ENCODE data around the gene ABHD6. TPM values are rescaled to one million over a fixed set of nuclear protein-coding genes. Genes with fewer than 3 reads are reported as not detected.
"Not testable (repeated sequence)": the region's sequence is repeated elsewhere in the genome, so short reads cannot be mapped to it uniquely, and the experiment has no call there.

The ABHD6 gene
- total RNA-seq, 1 donor from 2014 or later: 9.2 TPM

GRCh38 chr3:58200121-58200709 is 37.4 kb upstream of the ABHD6 start:
- Mint-ChIP-seq H3K27ac (no peak overlapping the region), H3K4me1 (ENCODE audit: low read depth) (peaks cover 6% of the 10 kb centered on the region), H3K27me3 (ENCODE audit: insufficient read depth) (peaks cover 13% of the 10 kb centered on the region), H3K4me3 (no peak overlapping the region), H3K9me3 (no peaks in the 10 kb centered on the region), H3K36me3 (ENCODE audit: low read depth) (no peaks in the 10 kb centered on the region)
- intact Hi-C loops (cut with micrococcal nuclease): no loop called here
- no peak for DNase-seq (ENCODE audit: low spot score)

GRCh38 chr3:58200846-58201355 is 36.7 kb upstream of the ABHD6 start:
- DNase-seq (ENCODE audit: low spot score): no peak

GRCh38 chr3:58201451-58201850 is 36.1 kb upstream of the ABHD6 start:
- H3K36me3 Mint-ChIP-seq (ENCODE audit: low read depth); intact Hi-C loops (cut with micrococcal nuclease); H3K27ac Mint-ChIP-seq; DNase-seq (ENCODE audit: low spot score); H3K4me3 Mint-ChIP-seq; H3K9me3 Mint-ChIP-seq: not testable (repeated sequence)
- Mint-ChIP-seq H3K27me3 (ENCODE audit: insufficient read depth) (peaks cover 13% of the 10 kb centered on the region), H3K4me1 (ENCODE audit: low read depth) (peaks cover 14% of the 10 kb centered on the region)

More at GRCh38 chr3:58200846-58201355, 36.7 kb upstream of the ABHD6 start:
- H3K9me3 Mint-ChIP-seq: no peaks in the 10 kb centered on the region
- H3K4me1 Mint-ChIP-seq (ENCODE audit: low read depth): peaks cover 9% of the 10 kb centered on the region
- peaks cover 13% of the 10 kb centered on the region for H3K27me3 Mint-ChIP-seq (ENCODE audit: insufficient read depth)
- no peaks in the 10 kb centered on the region for H3K36me3 Mint-ChIP-seq (ENCODE audit: low read depth)
- intact Hi-C loops (cut with micrococcal nuclease): no loop called here
- no peak overlapping the region for H3K27ac Mint-ChIP-seq
- no peak overlapping the region for H3K4me3 Mint-ChIP-seq

- DNase-seq (ENCODE audit: low spot score): no peak
- no peak overlapping the region for H3K4me3 Mint-ChIP-seq
- peaks cover 16% of the 10 kb centered on the region for H3K27me3 Mint-ChIP-seq (ENCODE audit: insufficient read depth)
- H3K4me1 Mint-ChIP-seq (ENCODE audit: low read depth): peaks cover 20% of the 10 kb centered on the region
- H3K36me3 Mint-ChIP-seq (ENCODE audit: low read depth): no peaks in the 10 kb centered on the region
- H3K9me3 Mint-ChIP-seq: no peaks in the 10 kb centered on the region
- no peak overlapping the region for H3K27ac Mint-ChIP-seq
- intact Hi-C loops (cut with micrococcal nuclease): no loop called here
These were observed 34.7 kb upstream of the ABHD6 start for GRCh38 chr3:58202917-58203360.

GRCh38 chr3:58203541-58203940 is 34.1 kb upstream of the ABHD6 start:
- Mint-ChIP-seq H3K27me3 (ENCODE audit: insufficient read depth) (peaks cover 16% of the 10 kb centered on the region), H3K36me3 (ENCODE audit: low read depth) (no peaks in the 10 kb centered on the region), H3K27ac (no peak overlapping the region), H3K4me1 (ENCODE audit: low read depth) (peaks cover 20% of the 10 kb centered on the region), H3K9me3 (no peaks in the 10 kb centered on the region), H3K4me3 (no peak overlapping the region)
- intact Hi-C loops (cut with micrococcal nuclease): no loop called here
- no peak for DNase-seq (ENCODE audit: low spot score)

- H3K27me3 Mint-ChIP-seq (ENCODE audit: insufficient read depth): peaks cover 16% of the 10 kb centered on the region
- no peak overlapping the region for H3K27ac Mint-ChIP-seq
- no peaks in the 10 kb centered on the region for H3K36me3 Mint-ChIP-seq (ENCODE audit: low read depth)
- H3K4me3 Mint-ChIP-seq: no peak overlapping the region
- H3K9me3 Mint-ChIP-seq: no peaks in the 10 kb centered on the region
- DNase-seq (ENCODE audit: low spot score): no peak
- H3K4me1 Mint-ChIP-seq (ENCODE audit: low read depth): peaks cover 20% of the 10 kb centered on the region
- intact Hi-C loops (cut with micrococcal nuclease): no loop called here
These were observed 32.9 kb upstream of the ABHD6 start for GRCh38 chr3:58204720-58205119.

- Mint-ChIP-seq H3K9me3 (no peaks in the 10 kb centered on the region), H3K27ac (peak overlapping the region; percentile 32), H3K36me3 (ENCODE audit: low read depth) (no peaks in the 10 kb centered on the region), H3K27me3 (ENCODE audit: insufficient read depth) (peaks cover 13% of the 10 kb centered on the region), H3K4me3 (no peak overlapping the region), H3K4me1 (ENCODE audit: low read depth) (peaks cover 20% of the 10 kb centered on the region)
- no peak for DNase-seq (ENCODE audit: low spot score)
- intact Hi-C loops (cut with micrococcal nuclease): loop anchor here (1.0 kb wide), 1 partner anchor 8 kb away; no protein-coding TSS in a partner anchor
These were observed 31.6 kb upstream of the ABHD6 start for GRCh38 chr3:58205981-58206380.

GRCh38 chr3:58206406-58207011 is 31.1 kb upstream of the ABHD6 start:
- intact Hi-C loops (cut with micrococcal nuclease): loop anchor here (1.0 kb wide), 1 partner anchor 8 kb away; no protein-coding TSS in a partner anchor
- peaks cover 20% of the 10 kb centered on the region for H3K4me1 Mint-ChIP-seq (ENCODE audit: low read depth)
- peak overlapping the region; percentile 20 for H3K27ac Mint-ChIP-seq
- H3K9me3 Mint-ChIP-seq: no peaks in the 10 kb centered on the region
- peaks cover 11% of the 10 kb centered on the region for H3K27me3 Mint-ChIP-seq (ENCODE audit: insufficient read depth)
- no peak overlapping the region for H3K4me3 Mint-ChIP-seq
- DNase-seq (ENCODE audit: low spot score): no peak
- no peaks in the 10 kb centered on the region for H3K36me3 Mint-ChIP-seq (ENCODE audit: low read depth)

GRCh38 chr3:58207954-58208353 is 29.6 kb upstream of the ABHD6 start:
- Mint-ChIP-seq H3K9me3 (no peaks in the 10 kb centered on the region), H3K27me3 (ENCODE audit: insufficient read depth) (peaks cover 12% of the 10 kb centered on the region), H3K27ac (no peak overlapping the region), H3K4me1 (ENCODE audit: low read depth) (peaks cover 19% of the 10 kb centered on the region), H3K36me3 (ENCODE audit: low read depth) (no peaks in the 10 kb centered on the region), H3K4me3 (no peak overlapping the region)
- intact Hi-C loops (cut with micrococcal nuclease): no loop called here
- no peak for DNase-seq (ENCODE audit: low spot score)

- peaks cover 22% of the 10 kb centered on the region for H3K4me1 Mint-ChIP-seq (ENCODE audit: low read depth)
- intact Hi-C loops (cut with micrococcal nuclease): no loop called here
- no peaks in the 10 kb centered on the region for H3K9me3 Mint-ChIP-seq
- H3K27me3 Mint-ChIP-seq (ENCODE audit: insufficient read depth): peaks cover 15% of the 10 kb centered on the region
- DNase-seq (ENCODE audit: low spot score): no peak
- no peak overlapping the region for H3K4me3 Mint-ChIP-seq
- H3K27ac Mint-ChIP-seq: no peak overlapping the region
- no peaks in the 10 kb centered on the region for H3K36me3 Mint-ChIP-seq (ENCODE audit: low read depth)
These were observed 27.7 kb upstream of the ABHD6 start for GRCh38 chr3:58209933-58210332.

GRCh38 chr3:58210761-58211460 is 26.7 kb upstream of the ABHD6 start, which contains the start of gene DNASE1L3:
Gene DNASE1L3, minus strand, starts transcription at chr3:58210972. Its CDS starts 66 bp downstream, at chr3:58210906.
- no peak within 1 kb of the TSS for H3K4me3 Mint-ChIP-seq
- intact Hi-C loops (cut with micrococcal nuclease): no loop called here
- no peak within 1 kb of the TSS for H3K27ac Mint-ChIP-seq
- no peaks in the 10 kb centered on the region for H3K36me3 Mint-ChIP-seq (ENCODE audit: low read depth)
- no peak for DNase-seq (ENCODE audit: low spot score)
- peaks cover 15% of the 10 kb centered on the region for H3K27me3 Mint-ChIP-seq (ENCODE audit: insufficient read depth)
- H3K4me1 Mint-ChIP-seq (ENCODE audit: low read depth): peaks cover 28% of the 10 kb centered on the region
- H3K9me3 Mint-ChIP-seq: no peaks in the 10 kb centered on the region

- Mint-ChIP-seq H3K27me3 (ENCODE audit: insufficient read depth) (peaks cover 12% of the 10 kb centered on the region), H3K4me1 (ENCODE audit: low read depth) (peaks cover 37% of the 10 kb centered on the region), H3K27ac (peak overlapping the region; percentile 69), H3K9me3 (no peaks in the 10 kb centered on the region), H3K4me3 (no peak overlapping the region), H3K36me3 (ENCODE audit: low read depth) (no peaks in the 10 kb centered on the region)
- no peak for DNase-seq (ENCODE audit: low spot score)
- intact Hi-C loops (cut with micrococcal nuclease): loop anchor here (1.0 to 5.0 kb wide), 3 partner anchors 8 to 817 kb away; partner anchors contain the start of gene ABHD6
These were observed 22.9 kb upstream of the ABHD6 start for GRCh38 chr3:58214484-58215316.

All from activated T-helper 1 cell treated with anti-CD3 and anti-CD28 coated beads, Interleukin-12 subunit alpha, Interleukin-12 subunit beta, Interleukin-2, Interleukin-4 antibody, amounts not matched to agents 30 ng/mL and 10 ng/mL and 1 ng/mL, durations not matched to agents 14 hours and 24 hours and 36 hours (primary cell).